ENCODE results near the gene MARCKSL1. TPM values are rescaled to one million over a fixed set of nuclear protein-coding genes. Genes with fewer than 3 reads are reported as not detected.
"Not testable (repeated sequence)": the region's sequence is repeated elsewhere in the genome, so short reads cannot be mapped to it uniquely, and the experiment has no call there.

The MARCKSL1 gene
- total RNA-seq, 1 donor from 2014 or later: 40.8 TPM

DNA sequence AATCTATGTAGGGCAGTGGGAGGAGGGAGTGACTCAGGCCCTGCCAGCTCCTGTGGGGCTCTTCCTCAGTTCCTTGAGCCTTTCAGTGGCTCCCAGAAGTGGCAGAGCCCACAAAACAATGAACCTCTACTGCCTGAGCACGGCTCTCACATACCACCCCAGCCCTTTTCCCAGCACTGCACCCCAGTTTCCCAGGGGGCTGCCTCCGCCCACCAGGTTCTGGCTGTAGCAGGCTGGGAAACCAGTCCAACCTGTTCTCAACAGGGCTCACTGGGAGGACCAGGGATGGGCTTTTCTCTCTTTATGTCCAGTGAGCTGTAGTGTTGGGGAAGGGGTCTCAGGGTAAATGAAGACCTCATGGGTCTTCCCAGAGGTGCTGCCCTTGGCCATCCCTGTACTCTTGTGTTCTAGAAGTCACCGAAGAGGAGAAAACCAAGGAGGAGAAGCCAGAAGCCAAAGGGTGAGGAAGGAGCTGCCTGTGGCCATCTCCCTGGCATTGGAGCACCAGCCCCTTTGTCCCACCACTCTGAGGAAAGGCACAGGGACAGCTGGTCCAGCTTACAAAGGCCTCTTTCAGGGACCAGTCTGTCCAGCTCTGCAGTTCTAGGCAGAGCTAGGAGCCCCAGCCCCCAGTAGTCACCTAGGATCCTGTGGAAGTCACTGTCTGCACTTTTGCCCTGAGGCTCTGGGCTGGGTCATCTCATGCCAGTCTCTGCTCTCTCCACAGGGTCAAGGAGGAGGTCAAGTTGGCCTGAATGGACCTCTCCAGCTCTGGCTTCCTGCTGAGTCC lies 3.5 kb downstream of the MARCKSL1 start:
- DNase-seq: no peak

DNA sequence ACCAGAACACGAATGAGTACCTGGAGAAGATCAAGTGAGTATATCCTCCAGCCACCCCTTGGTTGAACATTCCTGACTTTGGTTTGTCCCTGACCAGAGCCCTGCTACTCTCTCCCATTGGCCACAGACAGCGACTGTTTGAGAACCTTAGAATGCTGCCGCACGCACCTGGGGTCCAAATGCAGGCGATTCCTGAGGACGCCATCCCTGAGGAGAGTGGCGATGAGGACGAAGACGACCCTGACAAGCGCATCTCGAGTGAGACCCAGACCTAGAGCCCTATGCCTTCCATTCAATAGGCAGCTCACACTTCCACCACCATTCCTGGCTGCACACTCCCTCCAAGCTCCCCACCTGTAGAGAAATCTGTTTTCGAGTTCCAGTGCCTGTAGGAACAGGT lies 4.5 kb downstream of the MARCKSL1 start:
- no peak for DNase-seq

DNA sequence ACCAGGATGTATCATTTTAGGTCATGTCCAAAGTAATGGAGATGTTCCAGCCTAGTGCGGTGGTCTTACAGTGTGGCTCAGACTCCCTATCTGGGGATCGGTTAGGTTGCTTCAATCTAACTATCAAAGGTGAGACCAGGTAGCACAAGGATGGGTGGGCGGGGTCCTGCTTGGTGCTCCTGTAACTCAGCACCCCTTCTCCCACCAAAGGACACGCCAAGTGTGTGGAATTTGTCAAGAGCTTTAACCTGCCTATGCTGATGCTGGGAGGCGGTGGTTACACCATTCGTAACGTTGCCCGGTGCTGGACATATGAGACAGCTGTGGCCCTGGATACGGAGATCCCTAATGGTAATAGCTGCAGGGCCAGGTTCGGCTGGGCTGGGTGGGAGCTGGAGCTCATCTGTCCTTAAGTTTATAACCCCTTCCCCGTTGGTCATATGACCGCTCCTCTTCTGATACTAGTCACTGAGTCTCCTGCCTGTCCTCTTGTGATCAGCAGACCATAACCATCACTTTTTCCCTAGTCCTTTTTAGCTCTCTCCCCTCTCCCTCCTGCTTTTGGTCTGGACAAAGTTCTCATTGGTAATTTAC lies 5.4 kb downstream of the MARCKSL1 start:
- DNase-seq: no peak

DNA sequence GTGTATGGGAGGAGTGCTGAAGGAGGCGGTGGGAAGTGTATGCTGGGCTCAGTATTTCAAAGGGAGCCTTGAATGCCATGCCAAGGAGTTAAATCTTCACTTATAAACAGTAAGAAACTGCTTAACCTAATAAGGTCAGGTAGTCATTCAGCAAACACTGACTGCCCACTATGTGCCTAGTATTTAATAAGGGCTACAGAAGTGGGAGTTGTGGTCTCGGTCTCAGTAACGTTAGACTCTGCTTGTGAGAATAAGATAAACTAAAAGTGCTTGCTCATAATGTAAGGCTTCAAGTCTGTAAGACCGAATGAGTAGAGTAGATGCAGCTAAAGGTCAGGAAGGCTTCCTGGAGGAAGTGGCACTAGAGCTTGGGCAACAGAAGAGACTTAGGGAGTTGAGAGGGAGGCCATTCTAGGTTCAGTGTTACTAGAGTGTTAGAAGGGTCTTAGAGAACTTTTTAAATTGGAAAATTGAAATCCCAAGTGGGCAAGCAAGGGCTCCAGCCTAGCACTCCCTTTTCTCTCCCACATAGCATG lies 6.0 kb downstream of the MARCKSL1 start:
- no peak for DNase-seq

DNA sequence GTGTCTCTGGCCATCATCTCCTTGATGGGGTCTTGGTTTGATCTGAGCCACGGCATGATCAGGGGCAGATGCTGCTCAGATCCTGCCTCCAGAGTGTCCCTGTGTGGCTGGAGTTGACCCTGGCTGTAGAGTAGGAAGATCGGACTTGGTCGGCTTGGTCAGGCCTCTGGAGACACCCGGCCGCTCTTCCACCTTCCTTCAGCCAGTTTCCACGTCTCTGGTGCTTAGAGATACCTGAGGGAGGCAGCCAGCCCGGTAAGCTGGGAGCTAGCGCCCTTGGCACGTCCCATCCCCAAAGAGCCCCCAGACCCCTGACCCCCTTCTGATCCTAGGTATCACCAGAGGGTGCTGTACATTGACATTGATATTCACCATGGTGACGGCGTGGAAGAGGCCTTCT lies 8.8 kb downstream of the MARCKSL1 start:
- DNase-seq: no peak

DNA sequence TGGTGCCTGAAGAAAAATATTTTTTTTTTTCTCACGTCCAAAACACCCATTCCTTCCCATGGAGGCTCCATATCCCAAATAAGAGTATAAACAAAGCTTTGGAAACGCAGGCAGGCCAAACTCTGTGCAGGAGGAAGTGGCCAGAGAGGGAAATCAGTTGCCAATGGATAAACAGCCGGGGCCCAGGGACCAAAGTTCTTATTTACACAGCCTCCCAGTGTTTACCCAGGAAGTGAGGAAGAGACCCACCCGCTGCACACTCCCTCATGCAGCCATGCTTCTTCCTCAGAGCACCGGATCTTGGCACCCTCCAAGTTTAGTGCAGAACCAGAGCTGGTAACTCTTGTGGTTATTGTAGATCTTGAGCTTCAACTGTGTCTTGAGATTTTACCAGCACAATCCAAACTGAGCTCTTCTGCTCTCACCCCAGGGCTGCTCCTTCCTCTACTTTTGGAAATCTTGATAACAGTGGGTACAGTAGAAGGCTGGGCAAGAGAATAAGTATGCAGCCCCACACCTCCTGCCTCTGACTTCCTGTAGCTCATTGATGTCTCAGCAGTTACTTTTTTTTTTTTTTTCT lies 14.2 kb downstream of the MARCKSL1 start:
- DNase-seq: no peak

DNA sequence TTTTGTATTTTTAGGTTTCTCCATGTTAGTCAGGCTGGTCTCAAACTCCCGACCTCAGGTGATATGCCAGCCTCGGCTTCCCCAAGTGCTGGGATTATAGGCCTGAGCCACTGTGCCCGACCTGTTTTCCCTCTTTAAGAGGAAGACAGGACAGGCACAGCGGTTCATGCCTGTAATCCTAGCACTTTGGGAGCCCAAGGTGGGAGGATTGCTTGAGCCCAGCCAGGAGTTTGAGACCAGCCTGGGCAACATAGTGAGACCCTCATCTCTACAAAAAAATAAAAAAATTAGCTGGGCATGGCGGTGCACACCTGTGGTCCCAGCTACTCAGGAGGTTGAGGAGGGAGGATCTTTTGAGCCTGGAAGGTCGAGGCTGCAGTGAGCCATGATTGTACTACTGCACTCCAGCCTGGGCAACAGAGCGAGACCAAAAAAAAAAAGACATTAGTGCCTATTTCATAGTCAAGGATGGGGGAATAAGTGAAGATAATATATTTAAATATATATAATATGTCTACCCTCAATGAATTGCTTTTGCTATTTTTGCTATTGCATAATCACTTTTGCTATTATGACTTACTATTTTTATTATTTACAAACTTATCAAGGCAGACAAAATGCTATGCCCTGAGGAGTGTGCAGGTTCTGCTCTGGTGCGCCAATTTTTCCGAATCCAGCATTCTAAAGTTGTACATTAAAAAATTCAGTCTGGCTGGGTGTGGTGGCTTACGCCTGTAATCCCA lies 17.7 kb downstream of the MARCKSL1 start:
- DNase-seq: no peak

DNA sequence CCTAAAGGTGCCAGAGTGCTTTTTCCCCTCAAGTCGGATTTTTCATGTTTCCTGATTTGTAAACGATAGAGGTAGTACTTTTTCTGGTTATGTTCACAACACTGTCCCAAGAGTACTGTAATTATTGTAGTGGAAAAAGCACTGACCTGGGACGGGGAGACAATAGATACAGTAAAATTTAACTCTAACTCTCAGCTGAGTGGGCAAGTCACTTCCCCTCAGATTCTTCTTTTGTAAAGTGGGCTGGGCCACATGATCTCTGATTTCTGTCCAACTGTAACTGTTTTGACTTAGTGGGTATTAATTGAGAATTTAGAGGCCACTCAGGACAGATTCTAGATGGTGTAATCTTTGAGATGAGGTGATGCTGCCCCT lies 19.1 kb downstream of the MARCKSL1 start:
- DNase-seq: no peak

DNA sequence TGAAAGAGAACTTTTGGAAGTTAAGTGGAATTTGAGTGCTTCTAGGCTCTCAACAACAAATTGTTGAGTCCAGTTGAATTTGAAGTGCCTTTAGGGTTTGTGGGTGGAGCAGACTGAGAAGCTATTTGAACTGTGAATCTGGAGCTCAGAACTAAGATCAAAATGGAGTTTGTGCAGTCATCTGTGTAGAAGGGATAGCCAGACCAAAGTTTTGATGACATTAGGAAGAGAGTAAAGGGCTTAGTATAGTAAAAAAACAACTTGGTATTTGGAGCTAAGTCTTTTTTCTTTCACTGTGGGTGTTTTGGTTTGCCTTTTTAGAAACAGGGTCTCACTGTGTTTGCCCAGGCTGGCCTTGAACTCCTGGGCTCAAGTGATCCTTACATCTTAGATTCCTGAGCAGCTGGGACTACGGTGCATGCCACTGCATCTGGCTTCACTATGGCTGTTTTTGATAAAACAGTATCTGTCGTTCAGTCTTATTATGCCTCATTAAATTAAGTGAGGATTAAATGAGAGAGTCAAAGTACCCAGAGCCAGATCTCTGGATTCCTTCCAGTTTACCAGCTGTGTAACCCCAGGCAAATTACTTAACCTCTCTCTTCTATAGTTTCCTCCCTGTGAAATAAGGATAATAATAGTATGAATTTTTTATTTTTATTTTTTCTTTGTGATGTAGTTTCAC lies 24.2 kb downstream of the MARCKSL1 start:
- no peak for DNase-seq

DNA sequence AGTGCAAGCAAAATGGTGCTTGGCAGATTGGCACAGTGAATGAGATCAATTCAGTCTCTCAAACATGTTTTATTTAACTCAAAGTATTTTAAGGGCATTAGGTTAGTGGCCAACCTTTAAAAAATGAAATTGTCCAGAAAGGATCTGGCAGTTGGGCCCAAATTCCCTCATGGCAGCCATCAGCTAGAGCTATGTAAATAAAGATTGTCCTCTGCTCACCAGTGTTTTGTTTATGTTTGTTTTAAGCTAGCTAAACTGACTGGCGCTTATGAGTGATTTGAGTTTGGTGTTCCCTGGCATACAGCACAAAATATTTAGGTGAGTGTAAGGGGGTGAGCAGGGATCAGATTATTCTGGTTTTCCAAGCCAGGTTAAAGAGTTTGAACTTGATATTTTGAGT lies 26.1 kb downstream of the MARCKSL1 start:
- no peak for DNase-seq

DNA sequence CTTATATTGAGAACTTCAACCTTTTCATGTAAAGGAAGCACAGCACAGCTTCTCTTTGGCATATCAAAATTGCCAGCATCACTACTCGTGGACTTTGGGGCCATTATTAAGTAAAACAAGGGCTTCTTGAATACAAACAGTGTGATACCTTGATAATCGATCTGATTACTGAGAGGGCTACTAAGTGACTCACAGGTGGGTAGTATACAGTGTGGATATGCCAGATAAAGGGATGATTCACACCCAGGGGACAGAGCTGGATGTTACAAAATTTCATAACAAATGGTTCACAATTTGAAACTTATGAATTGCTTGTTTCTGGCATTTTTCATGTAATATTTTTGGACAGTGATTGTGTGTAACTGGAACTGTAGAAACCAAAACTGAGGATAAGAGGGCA lies 28.7 kb downstream of the MARCKSL1 start:
- DNase-seq: no peak

DNA sequence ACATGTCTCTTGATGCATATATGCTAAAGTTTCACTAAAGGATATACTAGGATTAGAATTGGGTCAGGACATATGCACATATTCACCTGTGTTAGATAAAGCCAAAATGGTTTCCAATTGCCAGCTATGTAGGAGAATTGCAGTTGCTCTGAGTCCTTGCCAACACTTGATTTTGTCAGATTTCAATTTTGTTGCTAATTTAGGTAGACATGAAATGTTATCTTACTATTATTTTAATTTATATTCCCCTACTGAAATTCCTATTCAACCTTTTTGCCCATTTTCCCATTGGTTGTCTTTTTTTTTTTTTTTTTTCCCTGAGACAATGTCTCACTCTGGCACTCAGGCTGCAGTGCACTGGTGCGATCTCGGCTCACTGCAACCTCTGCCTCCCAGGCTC lies 30.7 kb downstream of the MARCKSL1 start:
- DNase-seq: no peak

DNA sequence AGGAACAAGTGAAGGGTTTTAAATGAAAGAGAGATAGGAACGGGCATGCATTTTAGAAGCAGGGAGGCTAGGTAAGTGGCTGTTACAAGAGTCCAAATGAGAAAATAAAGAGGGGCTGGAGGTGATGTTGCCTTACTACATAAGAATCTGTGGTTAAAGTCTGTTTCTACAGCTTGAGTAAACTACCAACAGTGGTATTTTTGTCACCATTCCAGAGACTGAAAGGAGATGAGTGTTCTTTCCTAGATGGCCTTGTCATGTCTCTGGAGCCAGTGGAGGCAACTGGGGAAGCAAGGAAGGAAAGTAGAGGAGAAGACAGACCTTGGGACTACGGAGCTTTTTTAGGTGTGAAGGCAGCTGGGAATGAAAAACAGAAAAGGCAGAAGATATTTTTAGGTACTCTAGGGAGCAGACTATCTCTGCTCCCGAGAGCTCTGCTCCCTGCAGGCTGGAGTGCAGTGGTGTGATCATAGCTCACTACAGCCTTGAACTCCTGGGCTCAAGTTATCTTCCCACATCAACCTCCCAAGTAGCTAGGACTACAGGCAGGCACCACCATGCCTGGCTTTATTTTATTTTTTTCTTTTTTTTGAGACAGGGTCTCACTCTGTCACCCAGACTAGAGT lies 31.9 kb downstream of the MARCKSL1 start:
- no peak for DNase-seq

DNA sequence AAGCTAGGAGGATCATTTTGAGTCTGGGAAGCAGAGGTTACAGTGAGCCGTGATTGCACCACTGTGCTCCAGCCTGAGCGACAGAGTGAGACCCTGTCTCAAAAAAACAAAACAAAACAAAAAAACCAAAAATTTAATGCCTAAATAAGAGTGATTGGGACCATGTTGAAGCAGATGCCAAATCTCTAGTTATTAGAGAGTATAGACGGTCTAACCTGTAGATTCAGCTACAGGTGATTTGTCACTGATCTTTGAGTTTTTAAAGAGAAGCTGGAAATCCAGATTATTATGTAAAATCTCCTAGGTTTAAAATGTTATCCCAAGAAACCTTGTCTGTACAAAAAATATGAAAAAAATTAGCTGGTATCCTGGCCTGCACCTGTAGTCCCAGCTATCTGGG lies 32.7 kb downstream of the MARCKSL1 start:
- no peak for DNase-seq

DNA sequence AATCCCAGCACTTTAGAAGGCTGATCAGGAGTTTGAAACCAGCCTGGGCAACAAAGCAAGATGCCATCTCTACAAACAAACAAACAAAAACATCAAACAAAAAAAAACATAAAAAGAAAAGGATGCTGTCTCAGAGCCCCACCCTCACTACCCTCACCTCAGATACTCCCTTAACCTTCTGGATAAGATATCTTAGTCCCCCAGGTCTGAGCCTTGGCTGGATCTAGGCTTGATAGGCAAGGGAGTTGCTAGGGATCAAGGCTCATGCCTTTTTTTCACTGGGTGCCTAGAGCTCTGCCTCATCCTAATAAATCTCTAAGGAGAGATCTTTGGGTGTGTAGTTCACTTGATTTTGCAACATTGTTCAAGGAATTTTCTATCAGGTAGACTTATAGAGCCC lies 36.7 kb downstream of the MARCKSL1 start:
- no peak for DNase-seq

DNA sequence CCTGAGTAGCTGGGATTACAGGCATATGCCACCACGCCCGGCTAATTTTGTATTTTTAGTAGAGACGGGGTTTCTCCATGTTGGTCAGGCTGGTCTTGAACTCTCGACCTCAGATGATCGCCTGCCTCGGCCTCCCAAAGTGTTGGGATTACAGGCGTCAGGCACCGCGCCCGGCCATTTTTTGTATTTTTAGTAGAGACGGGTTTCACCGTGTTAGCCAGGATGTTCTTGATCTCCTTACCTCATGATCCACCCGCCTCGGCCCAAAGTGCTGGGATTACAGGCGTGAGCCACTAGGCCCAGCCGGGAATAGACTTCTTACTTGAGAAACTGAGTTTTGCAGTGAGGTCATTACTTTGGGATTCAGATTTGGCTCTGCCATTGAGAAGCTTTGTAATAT lies 37.8 kb downstream of the MARCKSL1 start:
- not testable (repeated sequence) for DNase-seq

DNA sequence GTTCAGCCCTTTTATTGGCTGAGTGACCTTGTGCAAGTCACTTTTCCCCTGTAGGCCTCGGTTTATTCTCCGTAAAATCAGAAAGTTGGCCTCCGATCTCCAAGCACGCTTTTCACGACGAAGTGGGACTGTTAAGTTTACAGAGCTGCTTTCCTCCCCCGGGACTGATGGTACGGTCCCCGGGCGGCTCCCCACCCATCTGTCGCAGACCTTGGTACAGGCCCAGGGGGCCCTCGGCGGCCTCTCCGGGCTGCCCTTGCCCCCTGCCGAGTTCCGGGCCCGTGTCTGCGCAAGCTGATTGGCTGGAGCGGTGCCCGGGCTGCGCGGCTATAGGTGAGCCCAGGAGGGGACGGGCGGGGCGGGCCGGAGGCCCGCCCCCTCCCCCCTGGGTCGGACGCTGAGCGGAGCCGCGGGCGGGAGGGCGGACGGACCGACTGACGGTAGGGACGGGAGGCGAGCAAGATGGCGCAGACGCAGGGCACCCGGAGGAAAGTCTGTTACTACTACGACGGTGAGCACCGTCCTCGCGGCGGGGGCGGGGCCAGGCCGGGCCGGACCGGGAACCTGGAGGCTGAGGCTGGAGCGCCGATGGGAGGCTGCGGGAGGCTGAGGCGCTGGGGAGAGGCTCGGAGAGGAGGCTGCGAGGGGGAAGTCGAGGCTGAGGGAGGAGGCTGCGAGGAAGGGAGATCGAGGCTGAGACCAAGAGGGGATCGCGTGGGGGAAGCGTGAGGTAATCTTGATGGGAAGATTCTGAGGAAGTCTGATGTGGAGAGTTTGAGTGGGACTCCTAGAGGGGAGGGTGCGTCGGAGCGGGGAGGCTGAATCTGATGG lies 44.1 kb downstream of the MARCKSL1 start, which contains the start of gene HDAC1:
Gene HDAC1, plus strand, starts transcription at position 376 of the 831 bp plus-strand sequence. Its CDS starts 87 bp downstream, at position 463.
- peak; percentile 95 for DNase-seq

DNA sequence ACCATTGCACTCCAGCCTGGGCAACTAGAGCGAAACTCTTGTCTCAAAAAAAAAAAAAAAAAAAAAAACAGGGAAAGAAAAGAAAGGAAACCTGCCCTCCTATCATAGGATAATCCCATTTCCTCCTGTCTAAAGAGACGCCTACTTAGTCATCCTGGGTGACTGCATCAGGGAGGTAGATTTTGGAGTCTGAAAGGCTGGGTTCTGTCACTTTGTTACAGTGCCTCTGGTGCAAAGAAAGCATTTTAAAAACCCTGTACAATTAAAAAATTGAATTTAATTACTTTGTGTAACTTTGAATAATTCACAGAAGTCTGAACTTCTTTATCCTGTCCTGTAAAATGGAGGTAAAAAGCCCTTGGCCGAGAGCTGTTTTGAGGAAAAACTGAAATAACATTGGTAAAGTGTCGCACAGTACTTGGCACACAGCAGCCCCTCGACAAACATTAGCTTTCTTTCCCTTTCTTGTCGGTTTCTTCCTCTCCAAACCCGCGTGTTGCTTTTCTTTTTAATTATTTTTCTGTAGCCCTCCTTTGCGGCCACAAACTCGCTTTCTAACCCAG lies 44.8 kb downstream of the MARCKSL1 start:
- DNase-seq: no peak

DNA sequence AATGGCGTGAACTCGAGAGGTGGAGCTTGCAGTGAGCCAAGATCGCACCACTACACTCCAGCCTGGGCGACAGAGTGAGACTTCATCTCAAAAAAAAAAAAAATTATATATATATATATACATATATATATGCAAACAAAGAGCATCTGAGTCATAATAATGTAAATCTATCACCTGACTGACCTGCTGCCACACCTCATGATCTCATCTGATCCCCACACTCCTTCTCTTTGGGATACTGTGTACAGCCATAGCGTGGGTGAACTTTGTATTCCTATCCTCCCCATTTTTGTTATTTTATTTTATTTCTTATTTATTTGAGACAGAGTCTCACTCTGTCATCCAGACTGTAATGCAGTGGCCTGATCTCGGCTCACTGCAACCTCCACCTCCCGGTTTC lies 46.8 kb downstream of the MARCKSL1 start:
- no peak for DNase-seq

DNA sequence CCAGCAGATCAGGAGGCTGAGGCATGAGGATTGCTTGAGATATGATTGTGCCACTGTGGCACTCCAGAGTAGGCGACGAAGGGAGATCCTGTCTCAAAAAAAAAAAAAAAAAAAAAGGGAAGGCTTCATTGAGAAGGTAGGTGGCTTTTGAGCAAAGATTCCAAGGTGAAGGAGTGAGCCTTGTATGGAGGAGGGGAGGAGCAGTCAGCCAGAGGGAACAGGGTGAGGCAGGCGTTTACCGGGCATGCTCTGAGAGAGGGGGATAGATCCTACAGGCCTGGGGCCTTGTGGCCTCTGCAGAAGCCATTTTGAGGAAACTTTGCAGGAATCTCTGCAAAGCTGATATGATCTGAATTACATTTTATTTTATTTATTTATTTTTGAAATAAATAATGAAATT lies 49.3 kb downstream of the MARCKSL1 start:
- no peak for DNase-seq
